ENCODE data around the gene KIRREL3.
"Not testable (repeated sequence)": the region's sequence is repeated elsewhere in the genome, so short reads cannot be mapped to it uniquely, and the experiment has no call there.

KIRREL3 gene

DNA sequence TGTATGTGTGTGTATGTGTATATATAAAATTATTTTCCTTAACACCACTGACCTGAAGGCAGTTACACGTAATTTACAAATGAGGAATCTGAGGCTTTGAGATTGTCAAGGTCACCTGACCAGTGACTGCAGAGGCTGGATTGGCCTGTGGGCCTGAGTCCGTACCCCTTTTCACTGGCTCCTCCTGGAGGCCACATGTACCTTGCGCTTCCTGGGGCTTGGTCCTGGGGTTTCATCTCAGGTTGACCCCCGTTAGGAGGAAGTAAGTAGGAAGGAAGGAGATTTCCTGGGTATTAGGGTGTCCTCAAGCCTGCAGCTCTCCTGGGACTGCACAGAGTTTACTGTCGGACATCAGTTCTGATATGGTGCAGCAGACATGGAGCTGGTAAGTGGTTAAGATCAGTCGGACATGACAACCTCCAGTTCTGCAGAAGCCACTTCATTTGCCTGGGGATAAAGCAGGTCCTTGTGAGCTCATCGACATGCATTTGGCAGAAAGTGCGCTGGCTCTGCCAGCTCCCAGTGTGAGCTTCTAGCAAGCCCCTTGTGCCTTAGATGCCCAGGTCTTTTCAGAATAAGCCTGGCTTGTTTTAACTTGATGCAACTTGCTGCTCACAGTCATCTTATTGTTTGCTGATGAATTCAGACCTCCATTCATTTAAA lies 608.5 kb downstream of the KIRREL3 start:
- no peak for DNase-seq

DNA sequence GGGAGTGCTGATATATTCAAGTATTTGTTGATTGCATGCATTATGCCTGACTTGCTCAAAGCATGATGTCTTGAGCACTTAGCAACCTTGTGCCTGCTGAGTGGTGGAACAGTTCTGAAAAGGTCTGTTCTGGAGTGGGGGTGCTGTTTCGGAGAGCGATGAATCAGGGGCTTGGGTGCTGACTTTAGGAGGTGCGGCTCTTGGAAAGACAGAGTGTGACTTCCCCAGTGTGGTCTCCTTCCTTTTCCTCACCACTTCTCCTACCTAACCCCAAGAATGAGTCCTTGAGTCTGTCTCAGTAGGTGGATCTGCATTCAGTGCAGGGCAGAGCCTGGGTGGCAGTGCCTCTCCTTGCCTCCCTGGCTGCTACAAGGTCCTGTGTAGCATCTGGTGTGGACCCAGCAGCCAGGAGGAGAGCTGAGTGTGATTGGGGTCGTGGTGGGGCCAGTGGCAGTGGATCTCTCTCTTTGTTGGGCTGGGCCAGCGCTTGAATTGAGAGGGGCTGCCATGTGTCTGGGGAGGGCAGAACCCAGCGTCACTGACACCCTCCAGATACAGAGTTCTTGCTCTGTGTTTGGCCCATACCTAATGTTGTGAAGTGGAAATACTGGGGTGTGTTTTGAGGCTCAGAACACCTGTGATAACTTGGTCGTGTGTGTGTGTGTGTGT lies 609.1 kb downstream of the KIRREL3 start:
- DNase-seq: no peak

DNA sequence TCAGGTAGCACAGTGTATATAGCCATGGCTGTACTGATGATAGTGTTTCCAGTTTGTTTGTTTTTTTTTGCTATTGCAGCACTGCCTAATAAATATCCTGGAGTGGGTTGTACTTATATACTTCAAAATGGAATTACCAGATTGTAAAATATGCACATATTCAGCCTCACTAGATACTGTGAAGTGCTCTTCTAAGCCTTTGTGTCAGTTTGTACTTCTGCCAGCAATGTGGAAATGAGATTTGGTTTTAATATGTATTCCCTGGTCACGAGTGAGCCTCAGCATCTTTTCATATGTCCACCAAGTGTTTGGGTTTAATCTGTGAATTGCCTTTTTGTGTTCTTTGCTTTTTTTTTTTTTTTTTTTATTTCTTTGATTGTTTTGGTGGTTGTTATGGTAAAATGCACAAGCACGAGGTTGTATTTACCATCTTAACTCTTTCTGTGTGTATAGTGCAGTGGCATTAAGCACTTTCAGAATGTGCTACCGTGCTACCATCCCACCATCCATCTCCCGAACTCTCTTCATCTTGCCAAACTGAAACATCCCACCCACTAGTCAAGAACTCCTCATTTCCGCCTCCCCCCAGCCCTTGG lies 610.2 kb downstream of the KIRREL3 start:
- DNase-seq: no peak

- DNase-seq: no peak
These were observed 612.7 kb downstream of the KIRREL3 start for GRCh38 chr11:126387857-126388256.

DNA sequence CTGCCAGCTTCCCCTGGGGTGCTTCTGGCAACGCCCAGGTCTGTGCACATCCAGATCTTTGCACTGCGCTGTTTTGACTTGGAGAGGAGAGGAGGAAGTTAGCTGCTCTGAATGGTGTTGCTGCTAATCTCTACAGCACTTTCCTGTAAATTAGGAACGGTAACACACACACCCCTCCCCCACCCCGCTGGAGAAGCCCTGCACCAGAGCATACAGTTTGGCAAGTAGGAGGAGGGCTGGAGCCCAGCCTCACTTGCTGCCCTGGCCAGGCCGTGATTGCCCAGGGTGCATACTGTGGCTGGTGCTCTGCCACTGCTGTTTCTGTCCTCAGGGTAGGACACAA lies 613.9 kb downstream of the KIRREL3 start:
- not testable (repeated sequence) for DNase-seq

GRCh38 chr11:126385991-126386728 lies 614.4 kb downstream of the KIRREL3 start:
- no peak for DNase-seq

- DNase-seq: no peak
These were observed 616.0 kb downstream of the KIRREL3 start for GRCh38 chr11:126384449-126385070.

- DNase-seq: no peak
These were observed 616.9 kb downstream of the KIRREL3 start for GRCh38 chr11:126383339-126384335.

DNA sequence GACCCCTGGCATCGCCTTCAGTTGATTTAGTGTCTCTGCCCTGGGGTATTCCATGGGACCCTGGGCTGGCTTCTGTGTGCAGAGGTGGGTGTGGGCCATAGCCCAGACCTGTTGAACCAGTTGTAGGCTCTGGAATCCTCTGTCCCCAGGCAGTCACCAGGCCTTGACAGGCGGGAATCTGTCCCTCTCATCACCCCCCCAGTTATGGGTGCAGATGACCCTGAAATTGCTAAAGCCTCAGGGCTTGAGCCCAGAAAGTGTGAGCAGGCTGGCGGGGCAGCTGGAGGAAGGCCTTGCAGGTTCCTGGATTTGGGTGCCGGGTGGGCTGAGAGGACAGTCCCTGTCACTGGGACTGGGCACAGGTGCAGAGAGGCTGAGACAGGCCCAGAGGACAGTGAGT lies 617.9 kb downstream of the KIRREL3 start:
- not testable (repeated sequence) for DNase-seq

DNA sequence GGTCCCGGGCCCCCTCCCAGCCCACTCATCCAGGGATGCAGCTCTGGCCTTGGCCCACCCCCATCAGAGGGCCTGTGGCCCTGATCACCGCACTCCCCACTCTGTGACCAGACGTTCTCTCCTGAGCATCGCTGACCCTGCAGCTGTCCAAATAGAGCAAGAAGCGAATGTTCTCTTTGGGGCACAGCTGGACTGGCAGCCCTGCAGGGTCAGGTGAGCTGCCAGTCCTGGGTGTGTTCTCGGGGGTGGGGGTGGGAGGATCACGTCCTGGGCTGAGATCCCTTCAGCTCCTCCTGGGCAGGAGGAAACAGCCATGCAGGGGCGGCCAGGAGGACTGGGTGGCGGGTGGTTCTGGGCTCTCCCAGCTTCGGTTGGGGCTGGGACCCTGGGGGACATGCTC lies 618.6 kb downstream of the KIRREL3 start:
- not testable (repeated sequence) for DNase-seq

DNA sequence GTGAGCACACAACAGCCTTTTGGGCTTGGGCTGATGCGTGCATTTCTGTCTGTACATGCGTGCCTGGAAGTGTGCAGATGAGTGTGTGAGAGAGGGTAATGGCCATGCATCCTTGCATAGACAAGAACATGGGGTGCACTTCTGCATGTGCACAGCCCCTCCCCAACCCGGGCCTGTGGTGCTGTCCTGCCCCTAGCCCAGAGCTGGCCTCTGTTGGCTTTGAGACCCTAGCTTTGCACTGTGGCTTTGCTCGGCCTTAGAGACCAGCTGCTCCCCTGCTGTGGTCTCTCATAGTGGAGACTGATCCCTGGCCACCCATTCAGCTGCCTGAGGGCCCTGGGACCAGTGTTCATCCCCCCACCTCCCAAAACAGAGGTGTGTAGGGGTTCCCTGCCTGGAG lies 619.7 kb downstream of the KIRREL3 start:
- DNase-seq: no peak

DNA sequence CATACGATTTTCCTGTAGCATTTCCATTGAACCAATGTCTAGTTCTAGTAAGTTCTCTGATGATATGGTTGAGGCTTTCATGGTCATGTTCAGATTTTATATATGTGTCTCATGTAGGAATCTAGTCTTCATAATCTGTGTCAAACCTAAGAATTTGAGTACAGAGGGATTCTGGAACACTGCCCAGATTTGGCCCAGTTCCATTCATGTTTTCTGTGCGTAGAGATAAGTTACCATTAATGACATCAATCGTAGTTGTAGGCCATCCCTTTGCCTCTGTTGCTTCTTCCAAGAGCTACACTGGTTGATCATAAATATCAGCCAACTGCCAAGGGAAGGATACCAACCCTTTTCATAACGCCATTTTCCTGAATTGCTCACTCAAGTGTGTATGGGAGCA lies 621.8 kb downstream of the KIRREL3 start:
- no peak for DNase-seq

DNA sequence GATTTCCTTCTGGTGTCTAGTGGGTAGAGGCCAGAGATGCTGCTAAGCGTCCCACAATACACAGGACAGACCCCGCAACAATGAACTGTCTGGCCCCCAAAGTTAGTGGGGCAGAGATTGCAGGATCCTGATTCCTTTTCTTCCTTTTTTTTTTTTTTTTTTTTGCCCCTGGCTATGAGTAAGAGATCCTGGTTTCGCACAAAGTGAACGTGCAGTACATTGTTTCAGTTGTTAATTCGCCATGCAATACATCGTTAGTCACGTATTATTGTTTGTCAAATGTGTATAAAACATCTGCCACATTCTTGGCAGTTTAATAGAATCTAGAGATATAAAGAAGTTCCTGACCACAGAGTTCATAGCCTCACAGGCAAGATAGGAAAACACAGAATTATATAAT lies 624.8 kb downstream of the KIRREL3 start:
- DNase-seq: no peak

DNA sequence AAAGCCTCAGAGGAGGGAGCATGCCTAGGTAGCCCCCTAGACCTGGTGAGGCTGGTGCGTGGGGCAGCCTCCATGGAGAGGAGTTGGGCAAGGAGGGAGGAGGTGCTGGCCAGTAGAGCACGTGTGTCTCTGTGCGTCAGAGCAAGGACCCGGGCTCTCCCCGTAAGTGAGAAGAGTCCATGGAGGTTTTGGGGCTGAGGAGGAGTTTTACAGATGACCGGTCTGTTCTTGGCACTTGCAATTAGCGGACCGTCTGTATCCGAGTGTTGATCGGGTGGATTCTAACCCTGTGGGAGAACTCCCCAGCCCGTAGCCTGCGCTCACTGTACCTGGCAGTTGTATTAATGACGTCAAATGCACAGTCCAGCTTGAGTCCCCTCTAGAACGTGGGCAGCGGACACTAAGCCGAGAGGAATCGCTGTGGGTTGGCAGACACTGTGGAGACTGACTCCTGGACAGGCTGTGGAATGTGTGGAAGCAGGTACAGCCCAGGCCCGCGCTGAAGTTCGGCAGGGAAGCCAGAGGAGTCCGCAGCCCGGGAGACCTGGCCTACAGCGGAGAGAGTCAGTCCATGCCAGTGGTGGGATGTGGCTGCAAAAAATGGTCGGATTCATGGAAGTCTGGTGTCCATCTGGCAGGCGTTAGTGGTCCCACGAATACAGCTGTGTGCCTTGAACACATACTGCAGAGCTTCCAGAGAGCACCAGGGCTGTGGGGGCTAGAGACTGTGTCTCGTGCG lies 625.8 kb downstream of the KIRREL3 start:
- not testable (repeated sequence) for DNase-seq

- DNase-seq: not testable (repeated sequence)
These were observed 627.0 kb downstream of the KIRREL3 start for GRCh38 chr11:126373389-126374066.
